AG09319 (cell line): ENCODE results near the gene FCRLB.
"Not testable (repeated sequence)": the region's sequence is repeated elsewhere in the genome, so short reads cannot be mapped to it uniquely, and the experiment has no call there.

Source experiments
- DNase-seq: peaks from one replicate; pipeline ENCODE4 v3.0.0-alpha.2; 2010; ENCODE audit warnings: low read depth; ENCODE audit errors: extremely low read depth
- CTCF ChIP-seq: IDR thresholded peaks from 2 replicates; pipeline ENCODE4 v1.5.1; 2011; ENCODE audit warnings: low read depth, mild to moderate bottlenecking, inconsistent platforms, low read length, moderate library complexity

The FCRLB gene

GRCh38 chr1:161720956-161721737 lies at the start of gene FCRLB:
Gene FCRLB, plus strand, starts transcription at chr1:161721544. Its CDS starts 1,129 bp downstream, at chr1:161722673.
- TF ChIP-seq CTCF: no peak
- DNase-seq: no peak

- not testable (repeated sequence) for DNase-seq
Measured at GRCh38 chr1:161673437-161673836, 47.9 kb upstream of the FCRLB start.

- not testable (repeated sequence) for DNase-seq
Measured at GRCh38 chr1:161674447-161674846, 46.9 kb upstream of the FCRLB start.

- DNase-seq: not testable (repeated sequence)
Measured at GRCh38 chr1:161674908-161675307, 46.4 kb upstream of the FCRLB start.

- DNase-seq: no peak
- TF ChIP-seq CTCF: no peak
Measured at GRCh38 chr1:161676441-161676840, 44.9 kb upstream of the FCRLB start.

- no peak for TF ChIP-seq CTCF
- DNase-seq: no peak
Measured at GRCh38 chr1:161676958-161677689, 44.2 kb upstream of the FCRLB start.

GRCh38 chr1:161678500-161678899 lies 42.8 kb upstream of the FCRLB start:
- TF ChIP-seq CTCF: no peak
- no peak for DNase-seq

GRCh38 chr1:161681879-161682278 lies 39.5 kb upstream of the FCRLB start:
- TF ChIP-seq CTCF: no peak
- DNase-seq: no peak

- TF ChIP-seq CTCF: no peak
- DNase-seq: no peak
Measured at GRCh38 chr1:161688946-161689345, 32.4 kb upstream of the FCRLB start.
